CD14-positive monocyte (primary cell): ENCODE data around the gene MED17. TPM values are rescaled to one million over a fixed set of nuclear protein-coding genes. Genes with fewer than 3 reads are reported as not detected.
"Not testable (repeated sequence)": the region's sequence is repeated elsewhere in the genome, so short reads cannot be mapped to it uniquely, and the experiment has no call there.

Experiments
- DNase-seq, 3 donors: peaks; one replicate each; pipeline ENCODE4 v3.0.0-alpha.2; 2011 to 2022
- H2AFZ ChIP-seq: 2 replicates; pipeline ENCODE4 v1.6.0; 2012; ENCODE audit warnings: mild to moderate bottlenecking, low read depth, low read length, inconsistent platforms; ENCODE audit not compliant: insufficient read depth, poor library complexity, severe bottlenecking
- H3K27ac ChIP-seq, 2 donors: 1 replicate in 1 of 2; 2 replicates in 1 of 2; pipeline ENCODE4 v1.5.1; 2012 to 2013; ENCODE audit warnings: low read length in 2 of 2, control low read depth in 1 of 2, inconsistent platforms in 1 of 2, low read depth in 1 of 2, mild to moderate bottlenecking in 1 of 2
- H3K27me3 ChIP-seq, 2 donors: one replicate each; pipeline versions ENCODE4 v1.6.0 to v1.6.1; 2011 to 2013; ENCODE audit warnings: low read length in 2 of 2; ENCODE audit not compliant: control insufficient read depth in 2 of 2, insufficient read depth in 2 of 2
- H3K36me3 ChIP-seq, 2 donors: replicated peaks in 1 of 2; 1 replicate in 1 of 2; 2 replicates in 1 of 2; pipeline versions ENCODE4 v1.5.1 to v1.6.1; 2012 to 2013; ENCODE audit warnings: low read length in 2 of 2, control low read depth in 1 of 2, inconsistent platforms in 1 of 2, mild to moderate bottlenecking in 1 of 2; ENCODE audit not compliant: insufficient read depth in 2 of 2, control insufficient read depth in 1 of 2
- H3K4me1 ChIP-seq, 2 donors: 1 replicate in 1 of 2; 2 replicates in 1 of 2; pipeline versions ENCODE4 v1.5.1 to v1.6.1; 2012 to 2013; ENCODE audit warnings: low read length in 2 of 2, control low read depth in 1 of 2, inconsistent platforms in 1 of 2, mild to moderate bottlenecking in 1 of 2, moderate library complexity in 1 of 2; ENCODE audit not compliant: insufficient read depth in 2 of 2, control insufficient read depth in 1 of 2
- H3K4me2 ChIP-seq: replicated peaks from 2 replicates; pipeline ENCODE3; 2012; ENCODE audit warnings: low read length, moderate library complexity, mild to moderate bottlenecking; ENCODE audit not compliant: poor library complexity, severe bottlenecking; ENCODE audit errors: extremely low read depth
- H3K4me3 ChIP-seq, 3 experiments: fragments of 200-600 bp in 1 of 3; sonication (generic) in 1 of 3; replicated peaks in 1 of 3; 1 replicate in 2 of 3; 2 replicates in 1 of 3; pipeline ENCODE4 v1.5.1; 2011 to 2013; ENCODE audit warnings: low read length in 3 of 3, mild to moderate bottlenecking in 3 of 3, control low read depth in 2 of 3, low read depth in 2 of 3, inconsistent platforms in 1 of 3, moderate library complexity in 1 of 3
- H3K79me2 ChIP-seq: 2 replicates; pipeline ENCODE4 v1.6.0; 2012; ENCODE audit warnings: mild to moderate bottlenecking, control low read depth, inconsistent platforms, low read length, moderate library complexity; ENCODE audit not compliant: insufficient read depth
- H3K9ac ChIP-seq: 2 replicates; pipeline ENCODE4 v1.6.0; 2017; ENCODE audit warnings: low read length, mild to moderate bottlenecking; ENCODE audit not compliant: insufficient read depth, poor library complexity, severe bottlenecking
- H3K9me3 ChIP-seq, 2 donors: replicated peaks in 1 of 2; 1 replicate in 1 of 2; 2 replicates in 1 of 2; pipeline versions ENCODE4 v1.5.1 to v1.6.1; 2012 to 2013; ENCODE audit warnings: low read length in 2 of 2, control low read depth in 1 of 2; ENCODE audit not compliant: control insufficient read depth in 1 of 2, insufficient read depth in 1 of 2
- H4K20me1 ChIP-seq: 2 replicates; pipeline ENCODE4 v1.6.0; 2012; ENCODE audit warnings: mild to moderate bottlenecking, low read length, control low read depth, moderate library complexity; ENCODE audit not compliant: insufficient read depth
- H3K27ac Mint-ChIP-seq, 7 donors: one replicate each; pipeline ENCODE4 v1.8.0; 2020; ENCODE audit warnings: mild to moderate bottlenecking in 7 of 7, mixed read lengths in 7 of 7, moderate library complexity in 6 of 7, inconsistent platforms in 2 of 7
- H3K27me3 Mint-ChIP-seq, 3 donors: one replicate each; pipeline ENCODE4 v1.8.0; 2021 to 2022; ENCODE audit warnings: low read depth in 3 of 3, mild to moderate bottlenecking in 3 of 3, mixed read lengths in 3 of 3, moderate library complexity in 3 of 3, inconsistent platforms in 1 of 3
- H3K36me3 Mint-ChIP-seq, 2 donors: one replicate each; pipeline ENCODE4 v1.8.0; 2020; ENCODE audit warnings: mixed read lengths in 2 of 2, inconsistent platforms in 1 of 2, mild to moderate bottlenecking in 1 of 2
- H3K4me1 Mint-ChIP-seq: one replicate; pipeline ENCODE4 v1.8.0; 2020; ENCODE audit warnings: mild to moderate bottlenecking, mixed read lengths
- H3K4me3 Mint-ChIP-seq, 2 donors: one replicate each; pipeline ENCODE4 v1.8.0; 2020; ENCODE audit warnings: mild to moderate bottlenecking in 2 of 2, mixed read lengths in 2 of 2, moderate library complexity in 1 of 2
- H3K9me3 Mint-ChIP-seq, 7 donors: one replicate each; pipeline ENCODE4 v1.8.0; 2020 to 2022; ENCODE audit warnings: mixed read lengths in 7 of 7, mild to moderate bottlenecking in 6 of 7, moderate library complexity in 6 of 7, inconsistent platforms in 2 of 7
- WGBS: methylation state at CpG from one replicate; pipeline ENCODE4 v1.1.5; 2013; ENCODE audit warnings: missing lambda C conversion rate; ENCODE audit not compliant: insufficient coverage; 5-methylcytosine and 5-hydroxymethylcytosine counted together
- intact Hi-C, 2 donors: fragments of 100-400 bp; cut with micrococcal nuclease; formaldehyde crosslinking; loops; one replicate each; pipeline versions ENCODE4 v1.15.0 to v1.15.1; 2023
- polyA plus RNA-seq, 3 donors: library from polyadenylated mRNA; depleted of rRNA in 1 of 3; unstranded in 2 of 3; stranded (reverse) in 1 of 3; fragments of 300-500 nt in 2 of 3; fragments of >200 nt in 1 of 3; fragmentation: Illumina TruSeq in 2 of 3; gene quantifications; 1 replicate in 2 of 3; 2 replicates in 1 of 3; pipeline ENCODE4 v1.2.3, GENCODE V29; 2012 to 2021
- TF ChIP-seq, protein P1 (sequence below): fragments of 200-600 bp; IDR thresholded peaks from one replicate; pipeline ENCODE4 v1.8.0; 2022; ENCODE audit warnings: antibody characterized with exemption, mild to moderate bottlenecking

Gene MED17
- polyA plus RNA-seq, 3 donors: 3.4 to 12.8 (median 4.4) TPM

DNA sequence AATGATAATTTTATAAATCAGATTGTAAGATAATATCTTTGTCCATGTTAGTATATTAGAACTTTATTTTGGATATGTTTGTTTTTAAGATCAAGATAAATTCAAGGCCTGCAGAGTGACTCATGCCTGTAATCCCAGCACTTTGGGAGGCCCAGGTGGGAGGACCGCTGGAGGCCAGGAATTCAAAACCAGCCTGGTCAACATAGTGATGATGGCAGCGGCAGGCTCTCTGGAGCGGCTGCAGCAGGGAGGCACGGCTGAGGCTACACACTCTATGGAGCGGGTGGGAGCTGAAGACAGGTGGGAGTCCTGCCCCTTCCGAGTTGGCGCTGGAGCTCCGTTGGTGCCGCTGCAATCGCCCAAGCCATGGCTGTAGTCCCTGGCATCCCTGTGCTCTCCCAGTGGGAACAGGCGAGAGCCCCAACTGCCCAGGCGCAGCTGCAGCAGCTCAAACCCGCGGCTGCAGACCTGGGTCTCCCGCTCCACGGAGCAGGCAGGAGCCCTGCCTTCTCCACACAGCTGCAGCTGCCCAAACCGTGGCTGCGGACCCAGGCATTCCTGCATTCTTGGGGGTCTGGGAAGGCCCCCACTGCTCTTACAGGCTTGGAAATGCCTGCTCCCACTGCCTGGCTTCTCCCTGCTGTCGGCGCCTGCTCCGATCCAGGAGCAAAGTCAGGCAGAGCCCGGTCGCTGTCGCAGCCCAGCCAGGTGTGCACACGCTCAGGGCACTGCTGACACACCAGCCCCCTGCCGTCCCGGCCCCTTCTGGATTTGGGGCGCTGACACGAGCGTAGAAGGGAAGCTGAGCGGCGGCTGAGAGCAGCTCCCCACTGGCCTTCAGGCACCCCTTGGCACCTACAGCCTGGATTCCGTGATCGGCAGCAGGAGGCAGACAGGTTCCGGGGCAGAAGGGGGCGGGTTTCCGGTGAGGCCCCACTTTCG is 25.9 kb upstream of the MED17 start:
- Histone ChIP-seq H3K4me2 (no peak overlapping the region), H4K20me1 (no peaks in the 10 kb centered on the region), H2AFZ (no peak overlapping the region), H3K36me3 (peaks cover 60 to 86% of the 10 kb centered on the region in 2 donors), H3K79me2 (no peaks in the 10 kb centered on the region), H3K27ac (no peak overlapping the region), H3K4me1 (no peaks in the 10 kb centered on the region), H3K27me3 (no peaks in the 10 kb centered on the region), H3K4me3 (no peak overlapping the region), H3K9me3 (no peaks in the 10 kb centered on the region), H3K9ac (no peak overlapping the region)
- DNase-seq: no peak
- peaks cover 58 to 80% of the 10 kb centered on the region in 2 donors for H3K36me3 Mint-ChIP-seq
- intact Hi-C loops: no loop called here
- H3K4me1 Mint-ChIP-seq: no peaks in the 10 kb centered on the region
- WGBS: 97% methylated on average over 36 of the region's 38 CpGs
- H3K27me3 Mint-ChIP-seq: no peaks in the 10 kb centered on the region
- H3K4me3 Mint-ChIP-seq: no peak overlapping the region
- H3K27ac Mint-ChIP-seq: no peak overlapping the region
- TF ChIP-seq, protein P1, sequence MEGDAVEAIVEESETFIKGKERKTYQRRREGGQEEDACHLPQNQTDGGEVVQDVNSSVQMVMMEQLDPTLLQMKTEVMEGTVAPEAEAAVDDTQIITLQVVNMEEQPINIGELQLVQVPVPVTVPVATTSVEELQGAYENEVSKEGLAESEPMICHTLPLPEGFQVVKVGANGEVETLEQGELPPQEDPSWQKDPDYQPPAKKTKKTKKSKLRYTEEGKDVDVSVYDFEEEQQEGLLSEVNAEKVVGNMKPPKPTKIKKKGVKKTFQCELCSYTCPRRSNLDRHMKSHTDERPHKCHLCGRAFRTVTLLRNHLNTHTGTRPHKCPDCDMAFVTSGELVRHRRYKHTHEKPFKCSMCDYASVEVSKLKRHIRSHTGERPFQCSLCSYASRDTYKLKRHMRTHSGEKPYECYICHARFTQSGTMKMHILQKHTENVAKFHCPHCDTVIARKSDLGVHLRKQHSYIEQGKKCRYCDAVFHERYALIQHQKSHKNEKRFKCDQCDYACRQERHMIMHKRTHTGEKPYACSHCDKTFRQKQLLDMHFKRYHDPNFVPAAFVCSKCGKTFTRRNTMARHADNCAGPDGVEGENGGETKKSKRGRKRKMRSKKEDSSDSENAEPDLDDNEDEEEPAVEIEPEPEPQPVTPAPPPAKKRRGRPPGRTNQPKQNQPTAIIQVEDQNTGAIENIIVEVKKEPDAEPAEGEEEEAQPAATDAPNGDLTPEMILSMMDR: no peak
- H3K9me3 Mint-ChIP-seq: peaks cover 0 to 4% (median 0%) of the 10 kb centered on the region in 7 donors

- H3K4me3 ChIP-seq, H3K4me1 Mint-ChIP-seq, H3K27ac ChIP-seq, DNase-seq, H3K9me3 Mint-ChIP-seq, H4K20me1 ChIP-seq, H3K27me3 ChIP-seq, H3K4me1 ChIP-seq, intact Hi-C loops, H3K9me3 ChIP-seq, H3K4me2 ChIP-seq, H2AFZ ChIP-seq, H3K27me3 Mint-ChIP-seq, H3K4me3 Mint-ChIP-seq, H3K9ac ChIP-seq, H3K79me2 ChIP-seq: not testable (repeated sequence)
- H3K36me3 Mint-ChIP-seq: peaks cover 56 to 76% of the 10 kb centered on the region in 2 donors
- H3K27ac Mint-ChIP-seq: peak overlapping the region in 1 of 7 donors; percentile 36
- peaks cover 56 to 87% of the 10 kb centered on the region in 2 donors for H3K36me3 ChIP-seq
- no CpG with 5 or more reads among the region's 4 CpGs for WGBS
Measured at GRCh38 chr11:93759123-93759522, 25.0 kb upstream of the MED17 start.
